HS-27A (cell line): Measurements from ENCODE around the gene PIK3CB.
A peak's percentile ranks its signal among the peaks of the same experiment; 100 is the strongest.
"Not testable (repeated sequence)": the region's sequence is repeated elsewhere in the genome, so short reads cannot be mapped to it uniquely, and the experiment has no call there.

Experiments
- DNase-seq: peaks from one replicate; pipeline ENCODE4 v3.0.0-alpha.2; 2012; ENCODE audit warnings: low read depth, missing footprints

Gene PIK3CB

DNA sequence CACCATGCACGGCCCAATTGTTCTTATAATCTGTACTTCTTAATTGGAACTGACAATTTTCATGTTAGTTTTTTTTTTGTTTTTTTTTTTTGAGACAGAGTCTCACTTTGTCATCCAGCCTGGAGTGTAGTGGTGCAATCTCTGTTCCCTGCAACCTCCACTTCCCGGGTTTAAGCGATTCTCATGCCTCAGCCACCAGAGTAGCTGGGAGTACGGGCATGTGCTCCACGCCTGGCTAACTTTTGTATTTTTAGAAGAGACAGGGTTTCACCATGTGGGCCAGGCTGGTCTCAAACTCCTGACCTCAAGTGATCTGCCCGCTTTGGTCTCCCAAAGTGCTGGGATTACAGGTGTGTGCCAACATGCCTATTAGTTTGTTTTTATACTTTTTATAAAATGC is 153.8 kb downstream of the PIK3CB start:
- DNase-seq: not testable (repeated sequence)

DNA sequence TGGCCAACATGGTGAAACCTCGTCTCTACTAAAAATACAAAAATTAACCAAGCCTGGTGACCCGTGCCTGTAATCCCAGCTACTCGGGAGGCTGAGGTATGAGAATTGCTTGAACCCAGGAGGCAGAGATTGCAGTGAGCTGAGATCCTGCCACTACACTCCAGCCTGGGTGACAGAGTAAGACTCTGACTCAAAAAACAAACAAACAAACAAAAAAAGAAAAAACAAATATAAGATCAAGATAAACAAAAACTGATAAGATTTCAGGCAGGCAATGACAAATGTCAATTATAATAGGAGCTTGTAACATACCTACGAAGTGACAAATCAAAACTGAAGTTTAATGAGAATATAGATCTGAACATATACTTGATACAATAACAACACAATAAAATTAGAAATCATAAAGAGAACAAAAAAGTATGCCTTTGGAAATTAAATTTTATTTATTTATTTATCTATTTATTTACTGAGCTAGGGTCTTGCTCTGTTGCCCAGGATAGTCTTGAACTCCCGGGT is 155.8 kb downstream of the PIK3CB start:
- no peak for DNase-seq

DNA sequence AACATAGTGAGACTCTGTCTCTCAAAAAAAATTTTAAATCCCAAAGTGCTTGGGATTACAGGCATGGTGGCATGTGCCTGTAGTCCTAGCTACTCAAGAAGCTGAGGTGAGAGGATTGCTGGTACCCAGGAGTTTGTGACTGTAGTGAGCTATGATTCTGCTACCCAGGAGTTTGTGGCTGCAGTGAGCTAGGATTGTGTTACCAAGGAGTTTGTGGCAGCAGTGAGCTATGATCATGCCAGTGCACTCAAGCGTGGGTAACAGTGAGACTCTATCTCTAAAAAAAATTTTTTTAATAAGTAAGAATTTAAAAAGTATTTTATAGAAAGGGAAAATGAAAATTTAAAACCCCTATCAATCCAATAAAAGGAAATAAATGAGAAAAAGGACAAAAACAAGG is 156.6 kb downstream of the PIK3CB start:
- DNase-seq: no peak

DNA sequence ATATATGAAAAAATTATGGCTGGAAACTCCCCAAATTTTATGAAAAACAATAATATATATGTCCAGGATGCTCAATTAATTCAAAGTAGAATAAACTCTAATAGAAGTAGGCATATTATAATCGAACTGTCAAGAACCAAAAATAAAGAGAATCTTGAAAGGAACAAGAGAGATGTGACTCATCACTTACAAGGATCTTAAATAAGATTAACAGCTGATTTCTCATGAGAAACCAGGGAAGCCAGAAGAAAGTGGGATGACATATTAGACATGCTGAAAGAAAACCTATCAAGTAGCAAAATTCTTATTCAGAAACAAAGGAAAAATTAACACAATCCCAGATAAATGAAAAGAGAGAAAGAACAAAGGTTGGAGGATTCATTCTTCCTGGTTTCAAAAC is 159.3 kb downstream of the PIK3CB start:
- DNase-seq: no peak

GRCh38 chr3:138673641-138674530 is 160.8 kb downstream of the PIK3CB start:
- no peak for DNase-seq

DNA sequence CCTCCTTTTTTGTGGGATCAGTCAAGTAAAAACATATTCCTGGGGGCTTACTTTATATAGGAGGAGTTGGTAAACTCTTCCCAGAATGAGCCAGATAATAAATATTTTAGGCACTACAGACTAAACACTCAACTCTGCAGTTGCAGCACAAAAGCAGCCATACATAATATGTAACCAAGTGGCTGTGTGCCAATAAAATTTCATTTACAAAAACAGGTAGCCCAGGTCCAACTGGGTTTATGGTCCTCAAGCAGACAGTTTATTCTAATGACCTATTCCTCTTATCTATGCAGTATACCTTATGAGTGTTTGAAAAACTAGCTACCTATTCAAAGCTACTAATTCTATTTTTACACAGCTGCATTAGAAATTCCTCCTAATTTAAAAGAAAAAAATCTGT is 164.3 kb downstream of the PIK3CB start:
- no peak for DNase-seq

- DNase-seq: no peak
Observed at GRCh38 chr3:138668107-138668506, 166.6 kb downstream of the PIK3CB start.

DNA sequence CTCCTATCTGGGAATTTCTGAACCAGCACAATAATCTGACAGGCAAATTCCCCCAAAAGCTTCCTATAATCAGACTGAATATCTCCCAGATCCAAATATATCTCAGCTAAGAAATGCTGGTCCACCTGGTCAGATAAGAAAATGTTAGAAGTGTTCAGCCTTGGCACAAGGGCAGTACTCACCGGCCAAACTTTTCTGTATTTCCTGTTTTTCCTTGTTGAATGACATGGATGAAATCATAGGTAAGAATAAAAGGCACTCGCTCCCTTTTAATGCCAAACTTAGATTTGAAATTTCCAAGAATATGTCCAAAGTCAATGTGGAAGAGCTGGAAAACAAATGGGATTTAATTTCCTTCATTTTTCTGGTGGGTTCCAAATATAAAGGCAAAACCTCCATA is 177.2 kb downstream of the PIK3CB start:
- no peak for DNase-seq

DNA sequence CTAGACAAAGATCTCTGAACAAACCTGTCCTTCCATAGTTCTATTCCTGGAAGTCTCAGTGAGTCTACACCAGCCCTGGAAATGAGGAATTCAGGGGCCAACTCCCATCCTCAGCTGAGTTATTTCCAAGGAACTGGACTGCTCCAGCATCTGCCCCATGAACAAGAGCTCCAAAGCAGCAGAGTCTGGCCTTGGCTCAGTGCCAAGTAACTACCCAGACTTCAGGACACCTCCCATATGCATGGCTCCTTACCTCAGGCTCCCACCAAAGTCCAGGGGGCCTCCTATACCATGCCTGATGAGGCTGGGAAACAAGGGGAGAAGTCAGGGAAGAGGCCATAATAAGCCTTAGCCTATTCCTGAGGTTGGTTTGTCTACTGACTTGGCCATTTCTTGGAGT is 181.2 kb downstream of the PIK3CB start:
- no peak for DNase-seq

DNA sequence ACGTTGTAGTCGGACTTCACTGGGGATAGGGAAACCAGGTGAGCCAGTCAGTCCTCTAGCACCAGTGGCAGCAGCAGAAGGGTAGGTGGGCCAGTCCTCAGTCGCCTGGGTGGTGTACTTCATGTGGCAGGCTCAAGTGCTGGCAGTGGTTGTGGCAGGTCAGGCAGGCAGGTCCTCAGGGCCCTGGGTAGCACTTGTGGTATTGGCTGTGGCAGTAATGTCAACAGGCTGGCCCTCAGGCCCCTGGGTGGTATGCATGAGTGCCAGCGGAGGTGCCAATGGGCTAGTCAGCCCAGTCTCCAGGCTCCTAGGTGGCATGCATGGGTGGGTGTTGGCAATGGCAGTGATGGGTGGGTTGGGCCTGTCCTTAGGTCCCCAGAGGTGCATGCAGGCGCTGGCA is 185.6 kb downstream of the PIK3CB start:
- DNase-seq: no peak

DNA sequence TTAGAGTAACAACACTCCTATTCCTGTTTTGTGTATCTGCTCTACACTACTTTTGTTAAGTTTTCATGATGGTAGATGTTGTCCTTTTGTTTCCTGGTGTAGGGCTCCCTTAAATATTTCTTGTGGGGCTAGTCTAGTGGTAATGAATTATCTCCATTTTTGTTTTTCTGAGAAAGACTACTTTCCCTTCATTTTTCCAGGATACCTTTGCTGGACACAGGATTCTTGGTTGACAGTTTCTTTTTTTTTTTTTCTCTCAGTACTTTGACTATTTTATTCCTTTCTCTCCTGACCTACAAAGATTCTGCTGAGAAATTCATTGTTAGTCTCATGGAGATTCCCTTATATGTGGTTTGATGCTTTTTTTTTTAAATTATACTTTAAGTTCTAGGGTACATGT is 188.2 kb downstream of the PIK3CB start:
- DNase-seq: no peak

GRCh38 chr3:138646008-138646407 is 188.7 kb downstream of the PIK3CB start:
- DNase-seq: no peak

- DNase-seq: no peak
Observed at GRCh38 chr3:138642927-138643253, 191.8 kb downstream of the PIK3CB start.

DNA sequence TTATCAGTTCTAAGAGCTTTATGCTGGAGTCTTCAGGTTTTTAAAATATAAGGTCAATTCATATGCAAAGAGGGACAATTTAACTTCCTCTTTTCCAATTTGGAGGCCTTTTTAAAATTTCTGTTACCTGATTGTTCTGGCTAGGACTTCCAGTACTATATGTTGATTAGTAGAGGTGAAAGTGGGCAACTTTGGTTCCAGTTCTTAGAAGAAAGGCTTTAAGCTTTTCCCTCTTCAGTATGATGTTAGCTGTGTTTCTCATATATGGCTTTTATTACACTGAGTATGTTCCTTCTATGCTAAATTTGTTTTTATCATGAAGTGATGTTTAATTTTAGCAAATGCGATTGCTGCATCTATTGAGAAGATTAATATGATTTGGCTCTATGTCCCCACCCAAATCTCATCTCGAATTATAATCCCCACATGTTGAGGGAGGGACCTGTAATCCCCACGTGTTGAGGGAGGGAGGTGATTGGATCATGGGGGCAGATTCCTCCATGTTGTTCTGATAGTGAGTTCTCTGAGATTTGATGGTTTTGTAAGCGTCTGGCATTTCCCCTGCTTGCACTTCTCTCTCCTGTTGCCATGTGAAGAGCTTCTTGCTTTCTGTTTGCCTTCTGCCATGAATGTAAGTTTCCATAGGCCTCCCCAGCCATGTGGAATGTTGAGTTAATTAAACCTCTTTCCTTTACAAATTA is 192.4 kb downstream of the PIK3CB start:
- DNase-seq: no peak

DNA sequence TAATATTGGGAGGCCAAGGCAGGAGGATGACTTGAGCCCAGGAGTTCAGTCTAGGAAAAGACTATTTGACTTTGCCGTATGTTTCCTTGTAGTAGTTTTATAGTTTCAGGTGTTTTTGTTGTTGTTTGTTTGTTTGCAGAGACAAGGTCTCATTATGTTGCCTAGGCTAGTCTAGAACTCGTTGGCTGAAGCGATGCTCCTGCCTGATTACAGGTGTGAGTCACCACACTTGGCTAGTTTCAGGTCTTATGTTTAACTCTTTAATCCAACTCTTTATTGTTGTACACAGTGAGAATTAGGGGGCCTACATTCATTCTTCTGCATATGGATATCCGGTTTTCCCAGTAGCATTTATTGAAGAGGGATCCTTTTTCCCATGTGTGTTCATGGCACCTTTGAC is 194.2 kb downstream of the PIK3CB start:
- no peak for DNase-seq

GRCh38 chr3:138638641-138639040 is 196.1 kb downstream of the PIK3CB start:
- no peak for DNase-seq

GRCh38 chr3:138629526-138629925 is 205.2 kb downstream of the PIK3CB start:
- DNase-seq: no peak

DNA sequence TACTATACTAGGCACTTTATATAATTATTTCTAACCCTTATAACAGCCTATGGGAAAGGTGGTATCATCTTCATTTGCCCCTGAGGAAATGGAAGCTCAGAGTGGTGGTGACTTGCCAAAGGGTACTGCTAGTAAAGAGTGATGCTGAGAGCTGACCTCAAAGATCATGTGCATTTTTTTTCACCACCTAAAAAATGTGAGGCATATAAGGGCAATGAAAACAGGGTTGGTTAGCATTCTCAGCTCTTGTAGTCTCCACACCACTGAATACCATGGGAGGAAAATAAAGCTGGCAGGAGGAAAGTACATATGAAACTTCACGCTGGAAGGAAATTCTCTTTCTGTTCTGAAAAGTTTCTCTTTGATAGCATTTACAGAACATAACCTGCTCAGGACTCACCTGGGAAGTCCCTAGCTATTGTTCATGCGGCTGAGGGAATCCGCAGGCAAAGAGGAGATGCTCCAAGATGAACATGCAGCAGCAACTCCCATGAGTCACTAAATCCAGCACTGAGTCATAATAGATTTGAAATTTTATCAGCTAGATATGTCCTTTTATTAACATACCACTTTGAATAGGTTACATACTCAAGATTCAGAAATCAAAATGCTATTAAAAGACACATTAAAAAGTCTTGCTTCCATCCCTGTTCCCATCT is 208.9 kb downstream of the PIK3CB start:
- DNase-seq: peak; percentile 29

GRCh38 chr3:138624518-138624917 is 210.2 kb downstream of the PIK3CB start:
- DNase-seq: no peak

DNA sequence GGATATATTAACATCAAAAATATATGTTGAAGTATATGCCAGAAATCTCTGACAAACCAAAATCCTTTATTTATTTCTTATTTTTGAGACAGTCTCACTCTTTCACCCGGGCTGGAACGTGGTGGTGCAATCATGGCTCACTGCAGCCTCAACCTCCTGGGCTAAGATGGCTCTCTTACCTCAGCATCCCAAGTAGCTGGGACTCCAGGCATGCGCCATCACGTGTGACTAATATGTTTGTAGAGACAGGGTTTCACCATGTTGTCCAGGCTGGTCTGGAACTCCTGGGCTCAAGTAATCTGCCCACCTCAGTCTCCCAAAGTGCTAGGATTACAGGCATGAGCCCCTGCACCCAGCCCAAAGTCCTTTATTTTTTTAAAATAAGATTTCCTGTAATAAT is 214.3 kb downstream of the PIK3CB start:
- no peak for DNase-seq

DNA sequence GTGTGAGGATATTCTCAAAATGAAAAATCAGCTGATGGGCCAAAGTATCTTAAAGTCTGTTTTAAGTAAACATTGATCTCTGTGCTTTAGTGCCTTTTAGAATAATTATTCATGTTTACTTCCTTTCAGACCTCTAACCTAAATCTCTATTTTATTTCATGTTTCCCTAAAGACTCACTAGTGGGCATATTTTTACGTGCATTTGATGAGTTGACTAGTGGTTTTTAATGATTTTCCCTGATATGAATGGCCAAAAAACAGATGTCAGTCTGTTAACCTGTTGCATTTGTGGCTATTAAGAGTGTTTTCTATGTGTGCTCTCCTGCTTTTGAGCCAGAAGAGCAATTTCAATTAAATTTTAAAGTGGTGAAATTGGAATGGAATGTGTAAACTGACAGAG is 219.3 kb downstream of the PIK3CB start:
- no peak for DNase-seq

DNA sequence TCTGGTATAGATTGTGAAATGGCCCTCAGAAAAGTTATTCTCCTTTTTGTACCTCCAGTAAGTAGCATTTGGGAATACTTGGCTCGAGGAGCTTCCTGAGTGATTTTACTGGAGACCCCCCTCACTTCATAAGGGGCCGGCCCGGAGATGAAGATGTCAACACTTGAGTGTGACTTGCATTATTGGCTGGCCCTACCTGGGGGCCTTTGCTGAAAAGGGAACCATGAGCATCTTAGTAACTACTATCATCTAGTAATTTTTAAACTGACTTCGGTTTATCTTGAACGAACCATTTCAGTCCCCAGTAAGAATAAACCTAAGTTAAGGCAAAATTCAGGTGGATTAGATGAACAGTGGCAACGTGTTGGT is 224.8 kb downstream of the PIK3CB start:
- DNase-seq: no peak
